IMR-90 (cell line): Measurements from ENCODE around the gene SLC18A3. TPM values are rescaled to one million over a fixed set of nuclear protein-coding genes. Genes with fewer than 3 reads are reported as not detected.

Experiments
- ATAC-seq: fragments of 200-7000 bp; cut with Tn5 transposase; 2 replicates; pipeline ENCODE4 v1.9.1; 2020; ENCODE audit warnings: low read depth, mild to moderate bottlenecking, moderate library complexity
- BruUV-seq: library from RNA; stranded (reverse); fragments of 400-500 nt; replicated peaks from 2 replicates; lab custom pipeline; 2021; lab: Mats Ljungman, UMichigan
- CTCF ChIA-PET: fragments of 300-600 bp; formaldehyde crosslinking; extraction: SDS; loops from one replicate; lab custom pipeline; 2021; ENCODE audit warnings: antibody characterized with exemption; lab: Yijun Ruan, JAX
- POLR2A ChIA-PET: fragments of 300-600 bp; sonication (Branson Sonifier 250); formaldehyde crosslinking; loops from one replicate; lab custom pipeline; 2022; ENCODE audit warnings: antibody characterized with exemption; ENCODE audit not compliant: unreplicated experiment; lab: Charles Lee
- DNase-seq: peaks from one replicate; pipeline ENCODE4 v3.0.0; 2013
- H2AFZ ChIP-seq: replicated peaks from 2 replicates; pipeline ENCODE3; 2013; ENCODE audit warnings: low read length, mild to moderate bottlenecking; ENCODE audit not compliant: poor library complexity
- H2AK5ac ChIP-seq: 2 replicates; pipeline ENCODE4 v1.6.1; 2013; ENCODE audit warnings: low read depth, low read length, inconsistent platforms
- H2AK9ac ChIP-seq: replicated peaks from 2 replicates; pipeline ENCODE3; 2013; ENCODE audit warnings: mild to moderate bottlenecking, low read depth, low read length, moderate library complexity; ENCODE audit not compliant: poor library complexity
- H2BK120ac ChIP-seq: 2 replicates; pipeline ENCODE4 v1.6.1; 2013; ENCODE audit warnings: low read depth, low read length, inconsistent platforms
- H2BK15ac ChIP-seq: 3 replicates; pipeline ENCODE4 v1.6.1; 2013; ENCODE audit warnings: low read depth, low read length, inconsistent platforms
- H2BK20ac ChIP-seq: 2 replicates; pipeline ENCODE4 v1.6.1; 2013; ENCODE audit warnings: low read depth, mild to moderate bottlenecking, inconsistent platforms, low read length, moderate library complexity
- H2BK5ac ChIP-seq: 2 replicates; pipeline ENCODE4 v1.6.1; 2013; ENCODE audit warnings: mild to moderate bottlenecking, low read depth, low read length, inconsistent platforms; ENCODE audit not compliant: poor library complexity, severe bottlenecking
- H3K14ac ChIP-seq: replicated peaks from 2 replicates; pipeline ENCODE4 v1.6.1; 2013; ENCODE audit warnings: low read depth, low read length, inconsistent platforms
- H3K18ac ChIP-seq: 2 replicates; pipeline ENCODE4 v1.6.1; 2013; ENCODE audit warnings: low read depth, low read length, control low read depth
- H3K23ac ChIP-seq: 2 replicates; pipeline ENCODE4 v1.6.1; 2013; ENCODE audit warnings: low read depth, low read length, inconsistent platforms
- H3K27ac ChIP-seq: 2 replicates; pipeline ENCODE4 v1.5.1; 2013; ENCODE audit warnings: mild to moderate bottlenecking, control low read depth, low read length; ENCODE audit not compliant: insufficient read depth
- H3K27me3 ChIP-seq: 2 replicates; pipeline ENCODE4 v1.6.1; 2013; ENCODE audit warnings: low read length; ENCODE audit not compliant: control insufficient read depth, insufficient read depth
- H3K36me3 ChIP-seq: 2 replicates; pipeline ENCODE4 v1.6.1; 2013; ENCODE audit warnings: low read length, mixed read lengths; ENCODE audit not compliant: control insufficient read depth, insufficient read depth
- H3K4ac ChIP-seq: 2 replicates; pipeline ENCODE4 v1.6.1; 2013; ENCODE audit warnings: low read depth, low read length, inconsistent platforms
- H3K4me1 ChIP-seq: 2 replicates; pipeline ENCODE4 v1.6.1; 2013; ENCODE audit warnings: low read length, mixed read lengths; ENCODE audit not compliant: control insufficient read depth, insufficient read depth
- H3K4me2 ChIP-seq: 2 replicates; pipeline ENCODE4 v1.6.1; 2013; ENCODE audit warnings: low read depth, mild to moderate bottlenecking, control low read depth, low read length, moderate library complexity
- H3K4me3 ChIP-seq: 2 replicates; pipeline ENCODE4 v1.5.1; 2013; ENCODE audit warnings: low read depth, mild to moderate bottlenecking, control low read depth, low read length, moderate library complexity; ENCODE audit not compliant: insufficient read depth
- H3K56ac ChIP-seq: 2 replicates; pipeline ENCODE4 v1.6.1; 2013; ENCODE audit warnings: low read length, inconsistent platforms; ENCODE audit not compliant: insufficient read depth; ENCODE audit errors: extremely low read depth
- H3K79me1 ChIP-seq, 2 experiments: 2 replicates each; pipeline ENCODE4 v1.6.1; 2013; ENCODE audit warnings: low read length in 2 of 2, inconsistent platforms in 1 of 2, low read depth in 1 of 2
- H3K9ac ChIP-seq: 2 replicates; pipeline ENCODE4 v1.6.1; 2013; ENCODE audit warnings: low read depth, low read length, control low read depth
- H3K9me1 ChIP-seq: 2 replicates; pipeline ENCODE4 v1.6.1; 2013; ENCODE audit warnings: low read length, inconsistent platforms; ENCODE audit not compliant: insufficient read depth
- H3K9me3 ChIP-seq: 2 replicates; pipeline ENCODE4 v1.6.1; 2013; ENCODE audit warnings: low read length; ENCODE audit not compliant: control insufficient read depth, insufficient read depth
- H4K20me1 ChIP-seq: 2 replicates; pipeline ENCODE4 v1.6.1; 2013; ENCODE audit warnings: low read length, inconsistent platforms; ENCODE audit not compliant: insufficient read depth
- H4K5ac ChIP-seq: 2 replicates; pipeline ENCODE4 v1.6.1; 2013; ENCODE audit warnings: mild to moderate bottlenecking, low read depth, low read length, control low read depth
- H4K8ac ChIP-seq, 2 experiments: 2 replicates each; pipeline ENCODE4 v1.6.1; 2013; ENCODE audit warnings: low read depth in 2 of 2, low read length in 2 of 2, control low read depth in 1 of 2, inconsistent platforms in 1 of 2
- H4K91ac ChIP-seq: 2 replicates; pipeline ENCODE4 v1.6.1; 2013; ENCODE audit warnings: low read depth, low read length, inconsistent platforms; ENCODE audit not compliant: insufficient read depth
- BHLHE40 ChIP-seq: fragments of 150-350 bp; IDR thresholded peaks from 2 replicates; pipeline ENCODE4 v1.6.1; 2016; ENCODE audit warnings: mild to moderate bottlenecking, low read depth, low read length
- CEBPB ChIP-seq: IDR thresholded peaks from 2 replicates; pipeline ENCODE4 v1.6.1; 2012; ENCODE audit warnings: low read depth, low read length, improper control_type of control experiment
- CHD1 ChIP-seq: IDR thresholded peaks from 2 replicates; pipeline ENCODE4 v1.6.1; 2012; ENCODE audit warnings: low read depth, low read length, improper control_type of control experiment
- CTCF ChIP-seq: conservative IDR thresholded peaks from 2 replicates; pipeline ENCODE4 v1.5.1; 2012; ENCODE audit warnings: mild to moderate bottlenecking, low read depth, low read length, improper control_type of control experiment
- ELK1 ChIP-seq: fragments of 150-350 bp; IDR thresholded peaks from 2 replicates; pipeline ENCODE4 v1.6.1; 2016; ENCODE audit warnings: low read depth, mild to moderate bottlenecking, low read length, moderate library complexity, borderline replicate concordance
- FOS ChIP-seq: fragments of 150-350 bp; IDR thresholded peaks from 2 replicates; pipeline ENCODE4 v1.6.1; 2016; ENCODE audit warnings: low read depth, low read length
- MAFK ChIP-seq: IDR thresholded peaks from 2 replicates; pipeline ENCODE4 v1.6.1; 2012; ENCODE audit warnings: low read depth, low read length, improper control_type of control experiment
- MAZ ChIP-seq: IDR thresholded peaks from 2 replicates; pipeline ENCODE4 v1.6.1; 2012; ENCODE audit warnings: low read depth, mild to moderate bottlenecking, low read length, improper control_type of control experiment, moderate library complexity, borderline replicate concordance
- MXI1 ChIP-seq: IDR thresholded peaks from 2 replicates; pipeline ENCODE4 v1.6.1; 2012; ENCODE audit warnings: low read depth, mild to moderate bottlenecking, low read length, moderate library complexity, borderline replicate concordance
- NFE2L2 ChIP-seq: fragments of 150-350 bp; IDR thresholded peaks from 2 replicates; pipeline ENCODE4 v1.6.1; 2016; ENCODE audit warnings: low read depth, mild to moderate bottlenecking, low read length
- POLR2A ChIP-seq: IDR thresholded peaks from 2 replicates; pipeline ENCODE4 v1.6.1; 2012; ENCODE audit warnings: mild to moderate bottlenecking, low read depth, low read length
- RAD21 ChIP-seq: IDR thresholded peaks from 2 replicates; pipeline ENCODE4 v1.6.1; 2012; ENCODE audit warnings: low read length, improper control_type of control experiment
- RCOR1 ChIP-seq: IDR thresholded peaks from 2 replicates; pipeline ENCODE4 v1.6.1; 2012; ENCODE audit warnings: mild to moderate bottlenecking, low read length, improper control_type of control experiment; ENCODE audit not compliant: insufficient replicate concordance
- RFX5 ChIP-seq: IDR thresholded peaks from 2 replicates; pipeline ENCODE4 v1.8.0; 2012; ENCODE audit warnings: low read depth, mild to moderate bottlenecking, low read length, moderate library complexity
- SMC3 ChIP-seq: fragments of 150-350 bp; IDR thresholded peaks from 2 replicates; pipeline ENCODE4 v1.6.1; 2016; ENCODE audit warnings: low read depth, mild to moderate bottlenecking, antibody characterized with exemption, low read length, moderate library complexity
- USF2 ChIP-seq: fragments of 150-350 bp; IDR thresholded peaks from 2 replicates; pipeline ENCODE4 v1.6.1; 2017; ENCODE audit warnings: mild to moderate bottlenecking, antibody characterized with exemption, low read length, low read depth
- WGBS, 2 experiments: methylation state at CpG; one replicate each; pipeline versions ENCODE4 v1.1.5 to v1.1.7; 2013; ENCODE audit warnings: missing lambda C conversion rate in 2 of 2; ENCODE audit not compliant: insufficient read length in 1 of 2; ENCODE audit errors: extremely low coverage in 2 of 2; 5-methylcytosine and 5-hydroxymethylcytosine counted together
- dilution Hi-C: fragments of 300-500 bp; cut with HindIII; formaldehyde crosslinking; loops from one replicate; pipeline ENCODE4 v1.14.3; 2018; ENCODE audit warnings: low sequenced_read_pairs; ENCODE audit not compliant: unreplicated experiment
- in situ Hi-C: fragments of 300-500 bp; cut with MboI; formaldehyde crosslinking; loops from 3 replicates; pipeline ENCODE4 v1.14.3; 2019; ENCODE audit warnings: low sequenced_read_pairs, inconsistent platforms, mixed read lengths
- intact Hi-C: fragments of 100-400 bp; cut with micrococcal nuclease; formaldehyde crosslinking; loops from 2 replicates; pipeline ENCODE4 v1.10.0; 2022
- polyA plus RNA-seq, 3 experiments: library from polyadenylated mRNA; depleted of rRNA; stranded (reverse); fragments of >200 nt; gene quantifications; 2 replicates each; pipeline ENCODE4 v1.2.3, GENCODE V29; 2012; ENCODE audit warnings: low replicate concordance in 1 of 3
- total RNA-seq: library from RNA; depleted of rRNA; stranded (reverse); fragments of >200 nt; gene quantifications from 2 replicates; pipeline ENCODE4 v1.2.3, GENCODE V29; 2012

The SLC18A3 gene
- total and polyA plus RNA-seq, 2 of the 4 experiments (the other 2 are of a cell fraction): not detected

- Histone ChIP-seq H4K5ac (no peak overlapping the region), H3K9me1 (no peaks in the 10 kb centered on the region), H2BK20ac (no peak overlapping the region), H2BK120ac (no peak overlapping the region), H3K9me3 (no peaks in the 10 kb centered on the region), H2BK15ac (no peak overlapping the region), H3K27me3 (peaks cover 10% of the 10 kb centered on the region), H3K14ac (no peak overlapping the region), H3K4ac (no peak overlapping the region), H2AK5ac (no peak overlapping the region), H3K4me1 (no peaks in the 10 kb centered on the region), H3K23ac (no peak overlapping the region), H4K20me1 (no peaks in the 10 kb centered on the region), H3K27ac (no peak overlapping the region), H3K36me3 (no peaks in the 10 kb centered on the region), H4K8ac (no peak overlapping the region), H3K56ac (no peak overlapping the region), H2BK5ac (no peak overlapping the region), H3K4me3 (no peak overlapping the region), H3K18ac (no peak overlapping the region), H2AK9ac (no peak overlapping the region), H2AFZ (no peak overlapping the region), H3K9ac (no peak overlapping the region), H4K91ac (no peak overlapping the region), H3K4me2 (no peak overlapping the region), H3K79me1 (no peaks in the 10 kb centered on the region)
- ATAC-seq: no peak
- dilution Hi-C loops: no loop called here
- intact Hi-C loops: no loop called here
- no TSS peak for BruUV-seq
- in situ Hi-C loops: no loop called here
- 43% methylated on average over 1 of the region's 4 CpGs; no CpG with 5 or more reads in 1 of the 2 experiments for WGBS, 2 experiments
- no peak for DNase-seq
- ChIA-PET CTCF (no interaction called here), POLR2A (no interaction called here)
- TF ChIP-seq USF2 (no peak), ELK1 (no peak), RAD21 (no peak), POLR2A (no peak), BHLHE40 (no peak), CTCF (no peak), MXI1 (no peak), MAZ (no peak), FOS (no peak), NFE2L2 (no peak), RCOR1 (no peak), SMC3 (no peak), CEBPB (no peak), MAFK (no peak), RFX5 (no peak), CHD1 (no peak)
Observed at GRCh38 chr10:49587981-49588380, 22.1 kb upstream of the SLC18A3 start.
